Activated CD8-positive, alpha-beta T cell treated with anti-CD3 and anti-CD28 coated beads, Interleukin-2, amount 10 ng/mL, durations not matched to agents 7 days and 5 days (primary cell): Measurements from ENCODE around the gene SHISAL2A. TPM values are rescaled to one million over a fixed set of nuclear protein-coding genes. Genes with fewer than 3 reads are reported as not detected.

Experiments
- ATAC-seq: fragments of 150-1000 bp; cut with Tn5 transposase; one replicate; pipeline ENCODE4 v1.10.0; 2021; ENCODE audit warnings: moderate library complexity
- CTCF ChIA-PET: fragments of 350-600 bp; sonication (Branson Sonifier 250); formaldehyde crosslinking; loops from one replicate; lab custom pipeline; 2021; ENCODE audit warnings: antibody characterized with exemption; lab: Charles Lee
- POLR2A ChIA-PET: fragments of 350-600 bp; sonication (Branson Sonifier 250); formaldehyde crosslinking; loops from one replicate; lab custom pipeline; 2021; ENCODE audit warnings: antibody characterized with exemption; lab: Charles Lee
- DNase-seq: peaks from one replicate; pipeline ENCODE4 v3.0.0-alpha.2; 2020
- H3K27ac Mint-ChIP-seq: one replicate; pipeline ENCODE4 v1.8.0; 2021; ENCODE audit warnings: mild to moderate bottlenecking, mixed read lengths
- H3K27me3 Mint-ChIP-seq: one replicate; pipeline ENCODE4 v1.8.0; 2021; ENCODE audit warnings: low read depth, mixed read lengths
- H3K36me3 Mint-ChIP-seq: one replicate; pipeline ENCODE4 v1.8.0; 2021; ENCODE audit warnings: low read depth, mixed read lengths
- H3K4me1 Mint-ChIP-seq: one replicate; pipeline ENCODE4 v1.8.0; 2021; ENCODE audit warnings: low read depth, mixed read lengths
- H3K4me3 Mint-ChIP-seq: one replicate; pipeline ENCODE4 v1.8.0; 2021; ENCODE audit warnings: mild to moderate bottlenecking, mixed read lengths
- H3K9me3 Mint-ChIP-seq: one replicate; pipeline ENCODE4 v1.8.0; 2022; ENCODE audit warnings: mixed read lengths; ENCODE audit not compliant: insufficient read depth
- total RNA-seq, 2 experiments: library from RNA; stranded (reverse); gene quantifications; one replicate each; pipeline ENCODE4 v1.2.3, GENCODE V29; 2021

Gene SHISAL2A
- total RNA-seq: 1 to 10 TPM; 7.9 to 8.6 TPM

GRCh38 chr1:52632732-52633290 is at the start of gene SHISAL2A:
SHISAL2A (plus strand) TSS chr1:52633168; CDS start chr1:52633494, 326 bp downstream.
- CTCF ChIA-PET: interaction anchor here (0.6 to 3.3 kb wide), 6 partner anchors 25 to 53 kb away, joined by 3 to 16 read pairs (median 6); no protein-coding TSS in a partner anchor
- ATAC-seq (peak; percentile 26), DNase-seq (peak; percentile 68)
- Mint-ChIP-seq H3K27me3 (no peaks in the 10 kb centered on the region), H3K9me3 (no peaks in the 10 kb centered on the region), H3K36me3 (peaks cover 24% of the 10 kb centered on the region), H3K4me3 (peak within 1 kb of the TSS; percentile 77), H3K4me1 (peaks cover 67% of the 10 kb centered on the region), H3K27ac (peak within 1 kb of the TSS; percentile 94)
- POLR2A ChIA-PET: interaction anchor here (1.0 to 2.8 kb wide), 9 partner anchors 9 to 228 kb away, joined by 3 to 21 read pairs (median 6); partner anchors contain the start of genes ORC1, PRPF38A and TUT4

- Mint-ChIP-seq H3K4me1 (no peaks in the 10 kb centered on the region), H3K9me3 (no peaks in the 10 kb centered on the region)
- POLR2A ChIA-PET: no interaction called here
Observed at GRCh38 chr1:52585474-52585873, 47.5 kb upstream of the SHISAL2A start.

GRCh38 chr1:52588027-52588426 is 44.9 kb upstream of the SHISAL2A start:
- Mint-ChIP-seq H3K27ac (no peak overlapping the region), H3K4me1 (no peaks in the 10 kb centered on the region), H3K4me3 (no peak overlapping the region), H3K27me3 (no peaks in the 10 kb centered on the region), H3K9me3 (no peaks in the 10 kb centered on the region), H3K36me3 (no peaks in the 10 kb centered on the region)
- ATAC-seq: no peak
- POLR2A ChIA-PET: no interaction called here
- no peak for DNase-seq
- CTCF ChIA-PET: no interaction called here

More at GRCh38 chr1:52585474-52585873, 47.5 kb upstream of the SHISAL2A start:
- H3K36me3 Mint-ChIP-seq: no peaks in the 10 kb centered on the region
- no peak overlapping the region for H3K4me3 Mint-ChIP-seq
- ATAC-seq: no peak
- no peaks in the 10 kb centered on the region for H3K27me3 Mint-ChIP-seq
- DNase-seq: no peak
- CTCF ChIA-PET: no interaction called here
- H3K27ac Mint-ChIP-seq: no peak overlapping the region

DNA sequence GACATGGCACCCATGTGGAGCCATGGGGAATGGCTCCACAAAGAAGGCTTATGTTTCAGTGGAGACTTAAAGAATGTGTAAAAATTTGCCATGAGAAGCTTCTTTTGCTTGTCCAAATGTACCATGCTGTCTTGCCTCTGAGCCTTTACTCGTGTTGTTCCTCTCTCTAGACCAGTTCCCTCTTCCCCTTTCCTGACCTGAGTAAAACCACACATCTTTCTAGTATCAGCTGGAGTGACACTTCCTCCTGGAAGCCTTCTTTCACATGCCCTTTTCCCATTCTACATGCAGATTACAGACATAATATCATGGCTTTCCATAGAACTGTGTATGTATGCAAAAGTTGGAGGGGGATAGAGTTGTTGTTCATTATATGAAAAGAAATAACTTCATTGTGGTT is 44.4 kb upstream of the SHISAL2A start:
- no peaks in the 10 kb centered on the region for H3K27me3 Mint-ChIP-seq
- no peaks in the 10 kb centered on the region for H3K9me3 Mint-ChIP-seq
- H3K36me3 Mint-ChIP-seq: no peaks in the 10 kb centered on the region
- ATAC-seq (no peak), DNase-seq (no peak)
- H3K4me1 Mint-ChIP-seq: no peaks in the 10 kb centered on the region
- CTCF ChIA-PET: no interaction called here
- POLR2A ChIA-PET: no interaction called here
- H3K27ac Mint-ChIP-seq: no peak overlapping the region
- no peak overlapping the region for H3K4me3 Mint-ChIP-seq

- no peaks in the 10 kb centered on the region for H3K27me3 Mint-ChIP-seq
- ChIA-PET POLR2A (no interaction called here), CTCF (no interaction called here)
- ATAC-seq (no peak), DNase-seq (no peak)
- H3K9me3 Mint-ChIP-seq: no peaks in the 10 kb centered on the region
- no peaks in the 10 kb centered on the region for H3K4me1 Mint-ChIP-seq
- no peaks in the 10 kb centered on the region for H3K36me3 Mint-ChIP-seq
- H3K27ac Mint-ChIP-seq: no peak overlapping the region
- H3K4me3 Mint-ChIP-seq: no peak overlapping the region
Observed at GRCh38 chr1:52590266-52590665, 42.7 kb upstream of the SHISAL2A start.

- POLR2A ChIA-PET: interaction anchor here (0.8 kb wide), 1 partner anchor 44 kb away, joined by 4 read pairs; no protein-coding TSS in a partner anchor
- Mint-ChIP-seq H3K27ac (no peak overlapping the region), H3K4me1 (no peaks in the 10 kb centered on the region), H3K9me3 (no peaks in the 10 kb centered on the region), H3K27me3 (peaks cover 3% of the 10 kb centered on the region), H3K4me3 (no peak overlapping the region), H3K36me3 (no peaks in the 10 kb centered on the region)
- ATAC-seq (no peak), DNase-seq (no peak)
- CTCF ChIA-PET: interaction anchor here (0.7 to 1.2 kb wide), 4 partner anchors 28 to 187 kb away, joined by 3 to 4 read pairs (median 3); no protein-coding TSS in a partner anchor
Observed at GRCh38 chr1:52592637-52593323, 40.2 kb upstream of the SHISAL2A start.

GRCh38 chr1:52593495-52593894 is 39.5 kb upstream of the SHISAL2A start:
- no peaks in the 10 kb centered on the region for H3K9me3 Mint-ChIP-seq
- H3K36me3 Mint-ChIP-seq: no peaks in the 10 kb centered on the region
- H3K27ac Mint-ChIP-seq: no peak overlapping the region
- no peak for DNase-seq
- H3K4me1 Mint-ChIP-seq: no peaks in the 10 kb centered on the region
- CTCF ChIA-PET: interaction anchor here (0.7 to 1.2 kb wide), 4 partner anchors 27 to 188 kb away, joined by 3 to 4 read pairs (median 3); no protein-coding TSS in a partner anchor
- H3K27me3 Mint-ChIP-seq: peaks cover 6% of the 10 kb centered on the region
- no peak for ATAC-seq
- no peak overlapping the region for H3K4me3 Mint-ChIP-seq
- POLR2A ChIA-PET: interaction anchor here (0.8 kb wide), 1 partner anchor 43 kb away, joined by 4 read pairs; no protein-coding TSS in a partner anchor

DNA sequence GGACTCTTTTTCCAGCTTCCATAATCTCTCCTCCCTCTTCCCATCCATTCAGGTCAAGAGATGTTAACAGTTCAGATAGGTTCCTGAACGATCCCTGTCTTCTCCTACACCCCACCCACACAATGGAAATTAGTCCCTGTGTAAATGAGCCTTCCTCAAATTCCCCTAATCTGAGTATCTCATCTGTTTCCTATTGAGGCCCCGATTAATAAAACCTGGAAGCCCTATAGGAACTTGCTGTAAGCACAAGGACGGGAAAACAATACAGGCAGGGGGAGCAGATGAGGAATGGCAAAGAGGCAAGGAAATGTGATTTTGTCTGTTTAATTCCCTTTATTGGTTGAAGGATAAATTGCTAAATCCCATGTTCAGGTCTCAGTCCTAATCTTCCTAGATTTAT is 37.9 kb upstream of the SHISAL2A start:
- Mint-ChIP-seq H3K4me3 (no peak overlapping the region), H3K4me1 (no peaks in the 10 kb centered on the region), H3K27me3 (peaks cover 6% of the 10 kb centered on the region), H3K36me3 (no peaks in the 10 kb centered on the region), H3K27ac (no peak overlapping the region), H3K9me3 (no peaks in the 10 kb centered on the region)
- CTCF ChIA-PET: no interaction called here
- DNase-seq (no peak), ATAC-seq (no peak)
- POLR2A ChIA-PET: no interaction called here

DNA sequence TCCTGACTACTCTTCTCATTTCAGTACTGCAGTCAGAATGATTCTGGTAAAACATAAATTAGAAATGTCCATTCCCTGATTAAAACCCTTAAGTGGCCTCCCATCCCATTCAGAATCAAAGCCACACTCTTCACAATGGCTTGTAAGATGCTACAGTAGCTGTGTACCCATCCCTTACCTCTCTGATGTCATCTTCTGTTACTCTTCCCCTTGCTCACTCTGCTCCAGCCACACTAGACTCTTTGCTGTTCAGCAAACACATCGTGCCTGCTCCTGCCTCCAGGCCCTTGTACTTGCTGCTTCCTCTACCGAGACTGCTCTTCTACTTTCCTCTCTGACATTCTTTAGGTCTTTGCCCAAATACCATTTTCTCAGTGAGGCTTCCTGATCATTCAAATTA is 35.1 kb upstream of the SHISAL2A start:
- ATAC-seq: no peak

GRCh38 chr1:52598729-52599128 is 34.2 kb upstream of the SHISAL2A start:
- peaks cover 4% of the 10 kb centered on the region for H3K36me3 Mint-ChIP-seq
- DNase-seq (no peak), ATAC-seq (no peak)
- peaks cover 6% of the 10 kb centered on the region for H3K27me3 Mint-ChIP-seq
- no peak overlapping the region for H3K27ac Mint-ChIP-seq
- peaks cover 21% of the 10 kb centered on the region for H3K4me1 Mint-ChIP-seq
- H3K9me3 Mint-ChIP-seq: no peaks in the 10 kb centered on the region
- POLR2A ChIA-PET: interaction anchor here (2.1 kb wide), 1 partner anchor 46 kb away, joined by 6 read pairs; the partner anchor contains the start of gene TUT4
- H3K4me3 Mint-ChIP-seq: no peak overlapping the region
- CTCF ChIA-PET: no interaction called here

More for the DNA sequence above, 35.1 kb upstream of the SHISAL2A start:
- Mint-ChIP-seq H3K4me1 (peaks cover 13% of the 10 kb centered on the region), H3K9me3 (no peaks in the 10 kb centered on the region), H3K36me3 (no peaks in the 10 kb centered on the region), H3K4me3 (no peak overlapping the region), H3K27me3 (peaks cover 6% of the 10 kb centered on the region), H3K27ac (no peak overlapping the region)
- no peak for DNase-seq
- POLR2A ChIA-PET: no interaction called here
- CTCF ChIA-PET: no interaction called here

- CTCF ChIA-PET: no interaction called here
Observed at GRCh38 chr1:52599236-52599635, 33.7 kb upstream of the SHISAL2A start.

More at GRCh38 chr1:52599236-52599635, 33.7 kb upstream of the SHISAL2A start:
- peaks cover 5% of the 10 kb centered on the region for H3K36me3 Mint-ChIP-seq
- H3K9me3 Mint-ChIP-seq: no peaks in the 10 kb centered on the region
- POLR2A ChIA-PET: interaction anchor here (2.1 kb wide), 1 partner anchor 46 kb away, joined by 6 read pairs; the partner anchor contains the start of gene TUT4
- H3K4me1 Mint-ChIP-seq: peaks cover 27% of the 10 kb centered on the region
- DNase-seq (no peak), ATAC-seq (no peak)
- no peak overlapping the region for H3K4me3 Mint-ChIP-seq
- H3K27ac Mint-ChIP-seq: no peak overlapping the region
- H3K27me3 Mint-ChIP-seq: peaks cover 6% of the 10 kb centered on the region
